ENCODE data around the gene C1orf74.

Gene C1orf74

DNA sequence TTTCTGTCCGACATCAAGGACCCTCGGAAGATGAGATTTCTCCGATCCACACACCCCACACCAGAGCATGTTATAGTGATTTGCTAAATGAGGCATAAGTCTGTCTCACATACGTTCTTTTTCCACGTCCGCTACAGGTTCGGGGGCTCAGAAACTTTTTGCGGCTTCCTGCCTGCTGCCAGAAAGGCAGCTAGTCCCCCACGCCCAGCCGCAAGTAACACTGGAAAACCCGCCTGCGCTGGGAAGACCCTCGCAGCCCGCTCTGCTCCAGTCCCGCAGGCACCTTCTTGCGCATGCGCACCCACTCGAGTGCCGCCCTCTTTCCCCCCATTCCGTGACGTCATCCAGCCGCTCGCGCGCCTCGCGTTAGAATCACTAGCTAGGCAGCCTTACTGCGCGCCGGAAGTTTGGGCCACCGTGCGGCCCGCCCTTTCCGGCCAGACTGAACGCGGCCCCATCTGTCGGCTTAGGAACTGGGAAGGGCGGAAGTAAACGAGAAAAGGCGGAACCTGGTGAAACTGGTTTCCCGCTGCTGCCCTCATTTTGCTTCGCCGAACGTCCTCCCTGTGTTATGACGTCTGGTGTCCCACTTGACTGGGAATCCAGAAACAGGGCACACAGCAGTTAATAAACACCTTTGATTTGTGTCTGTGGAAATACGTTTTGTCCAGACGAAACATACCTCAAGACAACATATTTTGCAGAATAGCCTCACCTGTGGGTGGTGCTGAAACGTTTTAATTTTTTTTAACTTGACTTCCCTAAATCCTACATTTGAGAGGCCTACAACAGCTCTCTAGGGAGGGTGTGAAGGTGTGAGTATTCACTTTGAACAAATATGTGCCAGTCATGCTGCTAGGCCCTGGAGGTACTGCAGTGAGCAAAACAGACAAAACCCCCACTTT is at the start of gene C1orf74:
TSS of gene C1orf74 (minus strand) at position 295 of the 905 bp plus-strand sequence. CDS start 925 bp downstream, outside the sequence.
- DNase-seq (ENCODE audit: low read depth), result peak; percentile 90
- H3K4me3 ChIP-seq (ENCODE audit: low read depth, low read length), result peak within 1 kb of the TSS; percentile 75

GRCh38 chr1:209831615-209832014 is 47.3 kb upstream of the C1orf74 start:
- H3K4me3 ChIP-seq (ENCODE audit: low read depth, low read length), result no peak overlapping the region
- DNase-seq (ENCODE audit: low read depth), result no peak

DNA sequence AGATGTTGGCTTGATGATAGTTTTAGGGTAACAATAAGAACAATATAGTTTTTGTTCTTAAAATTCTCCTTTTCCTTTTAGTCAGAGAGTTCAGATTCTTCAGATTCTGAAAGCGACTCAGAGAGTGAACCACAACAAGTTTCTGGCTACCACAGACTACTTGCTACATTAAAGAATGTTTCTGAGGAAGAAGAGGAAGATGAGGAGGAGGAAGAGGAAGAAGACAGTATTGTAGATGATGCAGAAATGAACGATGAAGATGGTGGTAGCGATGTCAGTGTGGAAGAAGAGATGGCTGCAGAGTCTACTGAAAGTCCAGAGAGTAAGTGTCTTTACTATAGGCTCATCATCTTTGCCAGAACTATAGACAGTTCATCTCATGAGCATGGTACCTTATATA is 46.4 kb upstream of the C1orf74 start:
- H3K4me3 ChIP-seq (ENCODE audit: low read depth, low read length), result no peak overlapping the region
- no peak for DNase-seq (ENCODE audit: low read depth)

DNA sequence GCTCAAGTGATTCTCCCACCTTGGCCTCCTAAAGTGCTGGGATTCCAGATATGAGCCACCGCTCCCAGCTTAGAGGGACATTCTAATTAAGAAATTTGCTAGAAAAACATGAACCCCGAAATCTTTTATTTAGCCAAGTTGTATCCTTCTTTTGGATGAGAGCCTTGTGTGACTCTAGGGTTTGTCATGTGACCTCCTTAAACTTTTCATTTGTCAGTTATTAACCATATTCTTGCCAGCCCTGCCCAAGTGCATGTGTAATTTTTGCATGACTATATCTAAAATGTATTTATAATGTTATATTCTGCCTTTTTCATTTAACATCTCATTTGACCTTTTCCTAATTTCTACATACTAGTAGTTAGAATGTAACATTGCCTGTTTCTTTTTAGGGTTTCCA is 45.4 kb upstream of the C1orf74 start:
- no peak for DNase-seq (ENCODE audit: low read depth)
- H3K4me3 ChIP-seq (ENCODE audit: low read depth, low read length), result no peak overlapping the region

GRCh38 chr1:209827384-209828262 is 43.3 kb upstream of the C1orf74 start, which contains the start of gene UTP25:
Gene UTP25 (plus strand): TSS chr1:209827972. CDS start chr1:209828064, 92 bp downstream.
- peak within 1 kb of the TSS; percentile 87 for H3K4me3 ChIP-seq (ENCODE audit: low read depth, low read length)
- peak; percentile 92 for DNase-seq (ENCODE audit: low read depth)

DNA sequence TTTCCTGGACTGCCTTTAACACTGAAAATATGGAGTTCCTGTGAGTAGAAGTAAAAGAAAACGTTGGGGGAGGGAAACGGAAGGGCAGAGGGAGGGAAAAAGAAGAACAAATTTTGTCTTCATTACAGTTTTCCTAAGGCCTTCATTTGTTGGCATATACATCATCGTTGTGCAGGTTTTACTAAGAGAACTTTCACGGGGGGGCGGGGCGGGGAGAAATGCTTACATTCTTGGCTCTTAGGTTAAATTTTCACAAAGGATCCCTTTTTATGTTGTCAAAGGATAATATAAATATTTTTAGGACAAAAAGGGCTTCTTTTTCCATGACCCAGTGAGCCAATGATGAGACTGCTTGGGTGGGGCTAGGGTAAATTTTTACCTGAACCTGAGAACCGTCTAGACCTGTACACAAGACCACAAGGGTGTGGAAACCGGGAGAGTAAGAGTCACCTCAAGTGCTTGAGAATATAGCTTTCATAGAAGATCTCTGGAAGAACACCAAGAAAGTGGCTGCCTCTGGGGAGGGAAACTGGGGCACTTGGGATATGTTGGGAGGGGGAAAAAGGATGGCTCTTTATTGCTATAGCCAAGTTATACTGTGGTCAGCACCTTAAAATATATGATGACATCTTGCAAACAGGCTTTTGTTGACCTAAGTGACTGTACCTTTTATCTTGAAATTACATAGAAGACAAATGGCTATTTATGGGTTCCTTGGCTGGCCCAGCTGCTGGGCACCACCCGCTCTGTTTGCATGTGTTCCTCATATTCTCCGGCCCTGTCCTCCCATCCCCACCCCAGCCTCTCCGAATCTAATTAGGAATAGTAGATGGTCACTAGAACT is 41.5 kb upstream of the C1orf74 start:
- DNase-seq (ENCODE audit: low read depth), result no peak

DNA sequence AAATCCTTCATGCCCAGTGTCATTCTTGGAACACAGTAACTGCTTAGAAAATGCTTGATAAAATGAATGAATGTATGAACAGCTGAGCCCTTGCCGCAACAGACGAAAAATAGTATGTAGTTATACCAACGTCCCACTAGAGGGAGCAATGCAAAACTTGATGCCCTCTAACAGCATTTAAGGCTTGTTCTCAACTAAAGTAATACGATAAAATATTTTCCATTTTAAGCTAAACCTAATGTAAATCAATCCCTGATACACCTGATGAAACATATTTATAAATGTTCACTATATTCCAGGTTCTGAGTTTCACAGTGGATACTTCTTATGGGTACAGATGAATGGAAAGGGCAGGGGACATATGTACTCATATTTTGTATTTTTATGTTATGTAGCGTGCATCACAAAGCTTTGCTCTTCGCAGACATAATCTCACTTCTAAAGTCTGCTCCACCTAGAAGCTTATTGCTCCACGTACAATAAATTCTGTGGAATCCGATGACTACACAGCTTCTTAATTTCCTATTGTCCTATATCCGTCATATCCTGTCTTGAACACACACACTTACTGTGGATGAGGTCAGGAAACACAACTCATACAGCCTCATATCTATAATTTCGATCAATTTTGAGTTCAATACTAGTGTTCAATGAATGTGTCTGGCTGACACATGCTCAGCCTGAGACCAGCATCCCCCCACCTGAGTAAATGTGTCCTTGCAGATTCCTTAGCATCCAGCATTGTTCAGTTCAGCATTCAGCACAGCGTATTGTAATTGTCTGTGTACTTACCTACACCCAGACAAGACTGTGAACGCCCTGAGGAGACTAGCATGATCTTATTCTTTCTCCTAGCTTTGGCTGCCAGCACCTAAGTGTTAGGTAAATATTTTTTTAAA is 39.0 kb upstream of the C1orf74 start:
- H3K4me3 ChIP-seq (ENCODE audit: low read depth, low read length), result no peak overlapping the region
- DNase-seq (ENCODE audit: low read depth), result peak; percentile 39

More for the DNA sequence above, 41.5 kb upstream of the C1orf74 start:
- H3K4me3 ChIP-seq (ENCODE audit: low read depth, low read length), result no peak overlapping the region

DNA sequence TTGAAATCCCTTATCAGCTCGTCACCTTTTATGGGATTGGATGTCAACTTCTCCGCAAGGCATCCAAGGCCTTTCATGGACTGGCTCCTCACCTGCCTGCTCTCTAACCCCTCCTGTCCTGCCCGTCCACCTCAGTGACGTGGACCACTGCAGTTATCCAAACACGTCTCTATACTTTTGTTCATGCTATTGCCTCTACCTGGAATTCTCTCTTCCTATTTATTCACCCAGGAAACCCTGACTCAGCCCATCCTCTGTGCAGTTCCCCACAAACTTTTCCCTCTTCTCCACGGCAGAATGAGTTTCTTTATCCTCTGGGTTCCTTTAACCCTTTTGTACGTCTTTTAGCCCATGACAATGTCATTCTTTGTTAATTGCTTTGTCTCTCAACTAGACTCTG is 38.3 kb upstream of the C1orf74 start:
- H3K4me3 ChIP-seq (ENCODE audit: low read depth, low read length), result no peak overlapping the region
- DNase-seq (ENCODE audit: low read depth), result no peak

- H3K4me3 ChIP-seq (ENCODE audit: low read depth, low read length), result no peak overlapping the region
- DNase-seq (ENCODE audit: low read depth), result no peak
Observed at GRCh38 chr1:209820986-209821385, 36.6 kb upstream of the C1orf74 start.

DNA sequence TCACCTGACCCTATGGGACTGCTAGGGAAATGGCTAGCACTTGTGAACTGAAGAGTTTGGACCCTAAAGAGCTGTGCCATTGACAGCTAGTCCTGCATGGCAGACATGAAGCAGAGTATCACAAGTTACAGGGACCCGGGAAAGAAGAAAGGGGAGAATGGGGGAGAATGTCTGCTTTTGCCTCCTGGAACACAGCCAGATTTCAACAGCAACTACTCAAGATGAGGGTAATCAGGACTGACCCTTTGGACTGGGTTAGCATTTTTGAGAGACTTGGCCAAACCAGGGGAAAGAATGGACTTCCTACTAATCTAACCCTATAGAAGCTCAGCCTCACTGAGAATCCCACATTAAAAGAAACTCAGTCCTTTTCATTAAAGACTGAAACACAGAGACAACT is 34.7 kb upstream of the C1orf74 start:
- no peak for DNase-seq (ENCODE audit: low read depth)
- H3K4me3 ChIP-seq (ENCODE audit: low read depth, low read length), result no peak overlapping the region

- H3K4me3 ChIP-seq (ENCODE audit: low read depth, low read length), result no peak overlapping the region
- DNase-seq (ENCODE audit: low read depth), result no peak
Observed at GRCh38 chr1:209817691-209818090, 33.3 kb upstream of the C1orf74 start.

GRCh38 chr1:209816923-209817322 is 32.6 kb upstream of the C1orf74 start:
- DNase-seq (ENCODE audit: low read depth), result no peak
- no peak overlapping the region for H3K4me3 ChIP-seq (ENCODE audit: low read depth, low read length)

DNA sequence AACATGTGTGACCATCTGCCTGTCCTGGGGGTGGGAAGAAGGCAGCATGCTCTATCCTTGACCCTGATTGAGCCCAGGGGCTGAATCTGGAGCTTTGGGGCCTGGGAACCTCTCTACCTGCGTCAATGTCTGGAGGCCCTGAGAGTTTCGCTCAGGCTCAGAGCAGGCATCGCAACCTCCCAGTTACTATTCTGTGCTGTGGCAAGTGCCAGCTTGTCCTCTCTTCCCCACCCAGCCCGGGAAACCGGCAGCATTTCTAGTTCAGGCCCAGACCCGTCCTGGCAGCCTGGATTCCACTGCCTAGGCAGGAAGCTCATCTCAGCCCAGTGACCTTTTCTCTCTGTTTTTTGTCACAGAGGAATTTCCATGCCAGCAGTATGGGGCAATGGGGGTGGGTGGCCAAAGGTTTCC is 31.6 kb upstream of the C1orf74 start:
- no peak overlapping the region for H3K4me3 ChIP-seq (ENCODE audit: low read depth, low read length)
- no peak for DNase-seq (ENCODE audit: low read depth)

DNA sequence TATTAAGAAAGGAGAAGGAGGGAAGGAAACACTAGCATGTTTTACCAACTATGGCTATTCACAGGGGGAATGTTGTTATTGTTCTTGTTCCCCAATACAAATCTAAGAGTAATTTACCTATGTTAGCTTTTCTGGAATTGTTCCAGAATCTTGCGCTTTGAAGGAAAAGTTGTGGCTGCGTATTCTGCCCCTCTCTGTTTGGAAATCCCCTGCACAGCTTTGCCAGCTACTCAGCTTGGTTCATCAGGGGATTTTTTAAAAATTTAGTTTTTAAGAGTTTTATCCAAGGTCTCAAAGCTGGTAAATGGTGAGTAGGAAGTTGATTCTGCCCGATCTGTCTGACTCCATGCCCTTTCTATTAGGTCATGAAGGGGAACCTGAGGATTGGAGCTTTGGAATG is 31.1 kb upstream of the C1orf74 start:
- no peak overlapping the region for H3K4me3 ChIP-seq (ENCODE audit: low read depth, low read length)
- DNase-seq (ENCODE audit: low read depth), result no peak

DNA sequence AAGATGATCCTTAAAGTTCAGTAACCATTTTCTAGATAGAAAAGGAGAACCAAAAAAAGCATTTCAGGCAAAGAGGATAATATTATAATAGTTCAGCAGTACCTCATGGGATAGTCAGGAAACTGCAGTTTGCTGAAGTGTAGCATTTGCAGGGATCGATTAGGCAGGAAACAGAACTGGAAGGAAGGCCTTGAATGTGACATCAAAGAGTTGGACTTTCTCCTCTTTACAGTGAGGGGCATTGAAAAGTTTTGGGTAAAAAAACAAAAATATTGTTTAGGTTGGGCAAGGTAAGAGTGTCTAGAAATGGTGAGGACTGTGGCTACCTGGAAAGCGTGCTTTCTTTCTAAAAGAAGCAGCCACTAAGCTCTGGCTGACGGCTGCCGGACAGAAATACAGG is 29.5 kb upstream of the C1orf74 start:
- H3K4me3 ChIP-seq (ENCODE audit: low read depth, low read length), result no peak overlapping the region
- no peak for DNase-seq (ENCODE audit: low read depth)

GRCh38 chr1:209810783-209811182 is 26.4 kb upstream of the C1orf74 start:
- H3K4me3 ChIP-seq (ENCODE audit: low read depth, low read length), result no peak overlapping the region
- no peak for DNase-seq (ENCODE audit: low read depth)

DNA sequence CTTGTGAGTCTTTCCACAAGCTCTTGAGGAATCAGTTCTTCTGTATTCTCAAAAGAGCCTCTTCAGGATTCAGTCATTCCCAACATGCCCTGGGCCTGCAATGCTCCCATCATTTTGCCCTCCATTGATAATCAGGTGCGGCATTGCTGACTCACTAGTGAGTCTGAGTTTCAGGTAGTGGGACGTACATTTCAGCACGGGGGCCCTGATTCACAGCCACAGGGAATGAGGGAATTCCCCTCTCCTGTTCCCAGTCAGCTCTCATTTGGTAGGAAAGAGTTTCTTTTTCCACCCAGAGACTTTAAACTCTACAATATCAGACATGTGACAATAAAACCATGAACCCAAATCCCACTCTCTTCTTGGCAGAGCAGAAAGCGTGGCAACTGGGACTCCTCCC is 25.3 kb upstream of the C1orf74 start:
- no peak overlapping the region for H3K4me3 ChIP-seq (ENCODE audit: low read depth, low read length)
- DNase-seq (ENCODE audit: low read depth), result no peak

GRCh38 chr1:209808059-209808581 is 23.8 kb upstream of the C1orf74 start:
- DNase-seq (ENCODE audit: low read depth), result peak; percentile 94
- H3K4me3 ChIP-seq (ENCODE audit: low read depth, low read length), result no peak overlapping the region
